Stimulated activated CD4-positive, alpha-beta T cell treated with anti-CD3 and anti-CD28 coated beads, TNF-alpha, amount 100 ng/mL, for 24 hours (primary cell): ENCODE data around the gene CHKB.

Experiments
- DNase-seq, 3 experiments: peaks; one replicate each; pipeline ENCODE4 v3.0.0-alpha.2; 2020; ENCODE audit warnings: low read depth in 3 of 3

CHKB gene

GRCh38 chr22:50574383-50574755 lies 8.3 kb downstream of the CHKB start:
- no peak for DNase-seq

GRCh38 chr22:50573491-50574382 lies 8.9 kb downstream of the CHKB start:
- no peak for DNase-seq

GRCh38 chr22:50572965-50573364 lies 9.7 kb downstream of the CHKB start:
- no peak for DNase-seq

GRCh38 chr22:50571264-50572175 lies 11.1 kb downstream of the CHKB start:
- no peak for DNase-seq

GRCh38 chr22:50570861-50571260 lies 11.8 kb downstream of the CHKB start:
- no peak for DNase-seq

- DNase-seq, result no peak
These were observed 12.6 kb downstream of the CHKB start for GRCh38 chr22:50569896-50570535.

- DNase-seq, result no peak
These were observed 13.6 kb downstream of the CHKB start for GRCh38 chr22:50569041-50569459.

GRCh38 chr22:50568626-50569025 lies 14.0 kb downstream of the CHKB start:
- DNase-seq, result no peak

GRCh38 chr22:50567721-50568252 lies 14.9 kb downstream of the CHKB start:
- no peak for DNase-seq

GRCh38 chr22:50564289-50564688 lies 18.4 kb downstream of the CHKB start:
- DNase-seq, result no peak

- no peak for DNase-seq
These were observed 19.1 kb downstream of the CHKB start for GRCh38 chr22:50563413-50564160.

GRCh38 chr22:50562523-50563412 lies 19.9 kb downstream of the CHKB start, which contains the start of gene SYCE3:
TSS of gene SYCE3 (minus strand) at chr22:50562919. CDS start at chr22:50556405, 6,514 bp downstream.
- DNase-seq, result peak; percentile 94 to 98 (median 96)

GRCh38 chr22:50561401-50562358 lies 21.0 kb downstream of the CHKB start:
- no peak for DNase-seq

- no peak for DNase-seq
These were observed 22.6 kb downstream of the CHKB start for GRCh38 chr22:50560034-50560433.

- DNase-seq, result no peak
These were observed 25.9 kb downstream of the CHKB start for GRCh38 chr22:50556703-50557102.

GRCh38 chr22:50553310-50553709 lies 29.3 kb downstream of the CHKB start:
- no peak for DNase-seq

- DNase-seq, result no peak
These were observed 31.4 kb downstream of the CHKB start for GRCh38 chr22:50551160-50551752.

GRCh38 chr22:50550395-50550794 lies 32.3 kb downstream of the CHKB start:
- no peak for DNase-seq
